CD4-positive, alpha-beta T cell treated with Interleukin-15 for 4 hours (primary cell): ENCODE data around the gene SPATA25.
"Not testable (repeated sequence)": the region's sequence is repeated elsewhere in the genome, so short reads cannot be mapped to it uniquely, and the experiment has no call there.

Experiments
- DNase-seq: peaks from one replicate; pipeline ENCODE4 v3.0.0-alpha.2; 2020; ENCODE audit warnings: low spot score

Gene SPATA25

DNA sequence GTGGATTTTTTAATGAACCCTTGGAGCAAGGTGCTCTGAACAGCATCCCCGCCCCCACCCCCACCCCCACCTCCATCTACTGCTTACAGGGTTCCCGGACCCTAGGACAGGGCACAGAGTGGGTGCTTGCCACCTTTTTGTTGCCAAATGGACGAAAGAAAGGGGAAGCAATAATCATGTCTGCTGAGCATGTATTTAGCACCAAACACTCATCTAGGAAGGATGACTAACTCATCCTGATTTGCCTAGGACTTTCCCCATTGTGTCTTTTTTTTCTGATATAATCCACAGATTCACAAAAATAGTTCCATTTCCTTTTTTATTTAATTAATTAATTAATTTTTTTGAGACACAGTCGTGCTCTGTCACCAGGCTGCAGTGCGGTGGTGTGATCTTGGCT, 25.7 kb upstream of the SPATA25 start:
- no peak for DNase-seq

- DNase-seq: no peak
These were observed 24.9 kb upstream of the SPATA25 start for GRCh38 chr20:45912344-45912682.

- DNase-seq: no peak
These were observed 24.3 kb upstream of the SPATA25 start, which contains the start of gene PLTP for GRCh38 chr20:45911486-45912343. Gene PLTP (minus strand): TSS chr20:45912155. CDS start chr20:45911452, 703 bp downstream.

GRCh38 chr20:45910670-45911485, 23.5 kb upstream of the SPATA25 start:
- peak; percentile 92 for DNase-seq

GRCh38 chr20:45909817-45910669, 22.6 kb upstream of the SPATA25 start:
- no peak for DNase-seq

- no peak for DNase-seq
These were observed 21.9 kb upstream of the SPATA25 start for GRCh38 chr20:45909336-45909808.

DNA sequence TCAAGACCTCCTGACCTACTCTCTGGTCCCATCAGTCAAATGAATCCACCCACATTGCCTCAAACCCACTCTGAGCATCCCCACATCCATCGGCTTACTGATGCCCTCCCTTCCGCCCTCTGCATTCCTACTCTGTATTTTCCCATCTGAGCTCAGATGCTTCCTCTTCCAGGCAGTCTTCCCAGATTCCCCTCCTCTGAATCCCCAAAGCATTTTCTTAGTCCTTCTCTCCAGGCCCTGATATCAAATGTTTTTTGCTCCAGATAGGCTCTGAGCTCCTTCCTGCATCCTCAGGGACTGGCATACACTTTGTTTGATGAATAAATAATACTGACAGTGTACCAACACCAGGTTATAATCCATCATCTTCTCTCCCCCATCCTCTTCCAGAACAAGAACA, 20.7 kb upstream of the SPATA25 start:
- no peak for DNase-seq

GRCh38 chr20:45907219-45907948, 20.0 kb upstream of the SPATA25 start:
- no peak for DNase-seq

DNA sequence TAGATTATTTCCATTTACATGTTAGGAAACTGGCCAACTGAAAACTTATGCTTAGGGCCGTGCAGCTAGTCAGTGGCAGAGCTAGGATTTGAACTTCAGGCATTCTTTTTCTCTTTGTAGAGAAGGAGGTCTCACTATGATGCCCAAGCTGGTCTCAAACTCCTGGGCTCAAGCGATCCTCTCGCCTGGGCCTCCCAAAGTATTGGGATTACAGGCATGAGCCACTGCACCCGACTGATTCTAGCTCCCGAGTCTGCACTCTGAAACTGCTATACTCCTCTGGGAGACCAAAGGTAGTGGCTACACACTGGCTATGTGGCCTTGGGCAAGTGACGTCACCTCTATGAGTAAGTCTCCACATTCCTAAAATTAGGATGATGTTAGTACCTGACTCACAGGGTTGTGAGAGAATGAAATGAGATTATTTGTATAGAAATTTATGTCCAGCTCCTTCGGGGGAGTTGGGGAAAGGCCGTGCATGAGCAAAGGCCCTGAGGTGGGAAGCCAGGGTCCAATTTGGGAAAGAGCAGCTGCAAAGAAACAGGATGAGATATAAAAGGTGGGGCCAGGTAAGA, 18.2 kb upstream of the SPATA25 start:
- DNase-seq: no peak

DNA sequence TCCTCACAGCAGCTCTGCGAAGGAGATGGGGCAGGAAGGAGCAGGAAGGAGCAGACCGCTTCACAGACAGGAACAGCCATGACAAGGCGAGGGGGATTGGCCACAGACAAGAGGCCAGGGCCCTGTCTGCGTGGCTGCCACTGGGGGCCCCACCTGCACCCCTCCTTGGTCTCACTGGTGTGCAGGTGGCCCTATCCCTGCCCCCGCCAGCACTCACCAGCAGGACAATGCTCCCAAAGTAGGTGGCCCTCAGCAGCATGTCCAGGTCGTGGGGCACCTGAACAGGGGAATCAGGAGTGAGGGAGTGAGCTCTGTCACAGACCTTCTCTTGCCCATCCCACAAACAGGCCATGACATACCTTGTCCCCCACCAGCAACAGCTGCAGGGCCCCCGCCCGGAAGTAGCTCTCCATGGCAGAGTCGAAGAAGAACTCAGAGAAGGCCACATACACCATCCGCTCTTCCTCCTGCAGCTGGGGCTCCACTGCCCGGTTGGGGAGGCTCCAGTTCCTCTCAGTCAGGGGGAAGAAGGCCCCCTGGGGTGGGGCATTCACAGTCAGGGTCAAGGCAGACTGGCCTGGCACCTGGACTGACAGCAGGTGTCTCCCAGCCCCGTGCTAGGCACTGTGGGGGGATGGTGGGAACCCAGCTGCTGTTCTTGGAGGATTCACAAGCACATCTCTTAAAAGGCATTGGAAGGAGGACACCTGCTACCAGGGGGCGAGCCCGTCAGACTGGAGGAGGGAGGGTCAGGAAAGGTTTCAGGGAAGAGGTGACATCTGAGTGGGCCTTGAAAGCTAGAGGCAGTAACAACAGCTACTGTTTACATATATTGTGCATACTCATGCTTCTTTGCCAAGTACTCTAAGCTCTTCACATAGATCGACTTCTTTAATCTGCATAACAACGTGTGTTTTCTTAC, 17.4 kb upstream of the SPATA25 start:
- no peak for DNase-seq

DNA sequence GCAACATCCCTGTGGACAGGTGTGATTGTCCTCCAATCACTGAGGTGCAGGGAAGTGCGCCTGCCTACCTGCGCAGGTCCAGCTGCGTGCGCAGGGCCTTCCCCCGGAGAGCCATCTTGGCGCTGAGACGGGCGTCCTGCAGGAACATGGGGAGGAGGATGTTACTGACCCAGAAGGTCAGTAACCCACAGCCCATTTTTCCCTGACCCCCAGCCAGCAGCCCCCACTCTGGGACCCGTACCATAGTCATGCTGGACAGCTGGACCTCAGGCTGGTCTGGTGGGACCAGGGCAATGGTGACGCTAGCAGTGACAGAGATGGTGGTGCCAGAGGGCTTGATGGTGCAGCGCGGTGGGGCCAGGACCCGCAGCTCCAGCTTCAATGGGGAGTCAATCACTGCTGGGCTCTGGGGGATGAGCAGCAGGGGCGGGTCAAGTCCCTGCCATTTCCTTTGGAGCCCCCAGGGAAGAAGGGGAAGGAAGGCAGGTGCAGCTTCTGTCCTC, 14.8 kb upstream of the SPATA25 start:
- no peak for DNase-seq

GRCh38 chr20:45901332-45901731, 13.9 kb upstream of the SPATA25 start:
- not testable (repeated sequence) for DNase-seq

DNA sequence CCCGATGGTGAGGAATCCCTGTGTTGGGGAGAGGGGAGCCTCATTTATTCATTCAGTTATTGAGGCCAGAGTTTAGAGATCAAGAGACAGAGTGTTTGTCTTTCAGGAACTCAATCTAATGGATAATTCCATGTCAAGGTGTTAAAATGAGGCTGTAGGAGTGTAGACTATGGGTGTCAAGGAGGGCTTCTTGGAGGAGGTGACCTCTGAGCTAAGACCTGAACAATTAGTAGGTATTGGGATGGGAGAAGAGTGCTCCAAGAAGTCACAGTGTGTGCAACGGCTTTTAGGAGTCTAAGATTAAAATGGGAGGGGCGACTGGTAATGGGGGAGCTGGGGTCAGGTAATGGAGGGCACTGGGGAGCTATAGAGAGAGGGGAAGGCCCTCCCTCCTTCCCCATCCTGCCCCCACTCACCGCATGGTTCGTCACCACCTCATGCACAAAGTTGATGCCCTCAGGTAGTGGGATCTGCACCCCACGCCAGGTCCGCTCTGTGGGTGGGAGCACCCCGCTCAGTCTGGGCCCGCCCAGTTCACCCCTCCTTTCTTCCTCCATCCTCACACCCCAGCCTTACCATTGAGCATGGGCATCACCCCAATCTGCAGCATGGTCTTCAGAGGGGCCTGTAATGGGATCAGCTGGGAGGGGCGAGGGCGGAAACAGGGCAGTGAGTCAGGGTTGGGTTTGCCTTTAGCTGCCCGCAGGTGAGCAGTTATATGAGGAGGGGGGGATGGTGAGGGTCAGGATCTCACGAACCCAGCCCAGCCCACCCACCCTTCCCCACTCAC, 11.8 kb upstream of the SPATA25 start:
- no peak for DNase-seq

GRCh38 chr20:45898285-45898684, 10.9 kb upstream of the SPATA25 start:
- no peak for DNase-seq

DNA sequence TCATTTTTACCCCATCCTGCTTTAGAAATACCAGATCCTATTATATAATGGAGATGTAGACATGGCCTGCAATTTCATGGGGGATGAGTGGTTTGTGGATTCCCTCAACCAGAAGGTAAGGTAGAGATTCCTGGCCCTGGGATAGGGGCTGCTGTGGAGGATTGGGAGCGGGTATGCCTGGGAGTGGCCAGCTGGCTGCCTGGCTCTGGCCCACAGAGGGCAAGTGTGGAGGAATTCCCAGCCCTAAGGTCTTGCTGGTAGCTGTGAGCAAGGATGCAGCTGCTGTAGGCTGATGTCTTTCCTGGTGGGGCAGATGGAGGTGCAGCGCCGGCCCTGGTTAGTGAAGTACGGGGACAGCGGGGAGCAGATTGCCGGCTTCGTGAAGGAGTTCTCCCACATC, 10.3 kb upstream of the SPATA25 start:
- DNase-seq: no peak

GRCh38 chr20:45897289-45897688, 9.9 kb upstream of the SPATA25 start:
- no peak for DNase-seq

- no peak for DNase-seq
These were observed 9.3 kb upstream of the SPATA25 start for GRCh38 chr20:45896641-45897161.

GRCh38 chr20:45894797-45895196, 7.4 kb upstream of the SPATA25 start:
- no peak for DNase-seq

GRCh38 chr20:45893831-45894230, 6.4 kb upstream of the SPATA25 start:
- DNase-seq: no peak
